DOHH2 (cell line): ENCODE measurements around the gene TYROBP.

Experiments
- CTCF ChIP-seq: fragments of 200-600 bp; sonication (generic); IDR thresholded peaks from one replicate; pipeline ENCODE4 v1.5.1; 2014; ENCODE audit warnings: antibody characterized with exemption, mild to moderate bottlenecking, low read depth, low read length; ENCODE audit not compliant: poor library complexity, severe bottlenecking
- EZH2phosphoT487 ChIP-seq: fragments of 200-600 bp; sonication (generic); IDR thresholded peaks from 2 replicates; pipeline ENCODE4 v1.6.1; 2017; ENCODE audit warnings: borderline replicate concordance, mild to moderate bottlenecking, antibody characterized with exemption, low read length, moderate library complexity, mixed read lengths

- TF ChIP-seq CTCF (no peak), EZH2phosphoT487 (no peak)
Observed at GRCh38 chr19:35913589-35913988, 5.5 kb upstream of the TYROBP start.
